HG03457 (cell line): ENCODE measurements around the gene SLC38A10.

Source experiments
- ATAC-seq: cut with Tn5 transposase; IDR thresholded peaks from one replicate; pipeline ENCODE4 v1.9.1; 2021; ENCODE audit warnings: moderate number of reproducible peaks; ENCODE audit not compliant: unreplicated experiment

The SLC38A10 gene

GRCh38 chr17:81244358-81245023, 50.6 kb downstream of the SLC38A10 start:
- ATAC-seq, result no peak

DNA sequence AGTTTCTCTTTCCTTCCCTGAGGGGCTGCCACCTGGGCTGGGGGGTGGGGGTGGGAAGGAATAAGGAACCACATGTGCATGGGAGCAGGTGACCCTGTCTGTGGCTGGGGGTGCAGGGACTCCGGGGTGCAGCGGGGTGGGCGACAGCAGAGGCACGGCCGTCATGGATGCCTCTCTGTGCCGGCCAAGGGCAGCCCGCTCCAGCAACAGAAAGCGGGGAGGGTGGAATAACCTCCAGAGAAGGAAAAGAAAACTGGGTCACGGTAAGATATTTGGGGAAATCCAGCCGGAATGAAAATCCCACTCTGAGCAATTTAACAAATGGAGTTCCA, 51.8 kb downstream of the SLC38A10 start:
- ATAC-seq, result no peak

DNA sequence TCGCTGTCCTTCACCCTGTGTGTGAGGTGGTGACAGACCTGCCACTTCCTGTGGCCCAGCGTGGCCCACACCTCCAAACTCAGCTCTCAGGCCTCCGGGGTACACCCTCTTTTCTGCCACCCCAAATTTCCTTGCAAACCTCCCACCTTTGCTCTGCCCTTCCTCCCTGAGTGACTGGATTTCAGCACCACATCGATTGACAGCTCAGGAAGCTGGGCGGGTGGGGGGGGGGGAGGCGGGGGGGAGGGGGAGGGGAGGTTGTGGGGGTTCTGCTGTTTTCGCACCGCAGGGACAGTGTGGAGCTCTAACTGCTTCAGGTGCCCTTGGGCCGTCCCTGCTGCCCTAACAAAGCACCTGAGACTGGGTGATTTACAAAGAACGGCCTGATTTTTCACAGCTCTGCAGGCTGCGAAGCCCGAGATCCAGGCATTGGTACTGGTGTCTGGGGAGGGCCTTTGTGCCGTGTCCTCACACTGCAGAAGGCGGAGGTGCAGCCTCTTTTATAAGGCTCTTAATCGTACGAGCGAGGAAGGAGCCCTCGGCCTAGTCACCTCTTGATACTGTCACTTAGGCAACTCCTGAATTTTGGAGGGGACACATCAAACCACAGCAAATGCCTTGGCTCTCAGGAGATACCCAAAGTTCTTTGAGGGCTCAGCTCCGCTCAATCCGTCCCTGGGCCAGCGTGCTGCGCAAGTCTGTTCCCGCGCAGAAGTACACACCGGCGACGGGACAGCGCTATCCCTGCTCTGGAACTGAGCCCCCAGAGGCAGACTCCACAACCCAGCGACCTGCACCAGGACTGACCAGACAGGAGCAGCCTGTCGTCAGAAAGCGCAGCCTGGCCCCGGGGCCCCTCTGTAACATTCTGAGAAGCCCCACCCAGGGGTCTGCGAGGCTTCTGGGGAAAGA, 52.4 kb downstream of the SLC38A10 start:
- no peak for ATAC-seq

- ATAC-seq, result no peak
Observed at GRCh38 chr17:81241648-81242420, 53.3 kb downstream of the SLC38A10 start.

- ATAC-seq, result no peak
Observed at GRCh38 chr17:81241203-81241602, 53.9 kb downstream of the SLC38A10 start.

DNA sequence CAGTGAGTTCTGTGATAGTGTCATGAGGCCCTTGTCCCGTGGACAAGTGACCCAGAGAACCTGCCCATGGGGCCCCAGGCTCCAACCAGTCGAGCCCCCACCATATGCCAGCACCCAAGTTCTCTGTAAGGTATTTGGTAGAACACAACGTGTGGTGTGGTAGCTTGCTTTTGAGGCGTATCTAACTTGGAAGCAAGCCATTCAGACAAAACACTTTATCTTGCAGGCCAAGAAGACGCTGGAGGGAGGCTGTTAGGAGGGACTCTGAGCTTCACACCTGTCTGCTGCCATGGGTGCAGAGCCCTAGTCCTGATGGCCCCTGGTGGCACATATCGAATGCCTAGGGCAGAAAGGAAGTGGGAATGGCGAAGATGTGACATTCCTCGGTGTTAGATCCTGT, 54.3 kb downstream of the SLC38A10 start:
- no peak for ATAC-seq

GRCh38 chr17:81239714-81240555, 55.2 kb downstream of the SLC38A10 start:
- no peak for ATAC-seq

GRCh38 chr17:81238815-81239713, 56.0 kb downstream of the SLC38A10 start, which contains the start of the genes NDUFAF8 and TEPSIN:
TSS of gene NDUFAF8 (plus strand) at chr17:81239318. CDS start at chr17:81239364, 46 bp downstream.
TSS of gene TEPSIN (minus strand) at chr17:81239055. CDS start at chr17:81239033, 22 bp downstream.
- ATAC-seq, result peak; percentile 73

DNA sequence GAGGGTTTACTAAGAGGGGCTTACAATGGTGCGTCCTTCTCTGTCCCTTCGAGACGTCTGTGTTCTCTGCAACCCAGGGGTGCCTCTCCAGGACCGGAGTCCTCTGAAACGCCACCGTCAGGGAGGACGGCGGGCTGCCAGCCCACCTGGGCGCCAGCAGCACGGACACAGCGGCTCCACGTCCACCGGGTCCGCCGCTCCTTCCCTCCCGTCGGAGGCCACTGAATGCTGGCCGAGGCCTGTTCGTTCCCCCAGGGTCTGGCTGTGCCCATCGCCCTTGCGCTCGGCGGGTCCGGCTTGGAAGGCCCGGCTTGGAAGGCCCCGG, 56.7 kb downstream of the SLC38A10 start:
- peak; percentile 3 for ATAC-seq

- no peak for ATAC-seq
Observed at GRCh38 chr17:81237591-81238489, 57.3 kb downstream of the SLC38A10 start.

- no peak for ATAC-seq
Observed at GRCh38 chr17:81236784-81237183, 58.3 kb downstream of the SLC38A10 start.

DNA sequence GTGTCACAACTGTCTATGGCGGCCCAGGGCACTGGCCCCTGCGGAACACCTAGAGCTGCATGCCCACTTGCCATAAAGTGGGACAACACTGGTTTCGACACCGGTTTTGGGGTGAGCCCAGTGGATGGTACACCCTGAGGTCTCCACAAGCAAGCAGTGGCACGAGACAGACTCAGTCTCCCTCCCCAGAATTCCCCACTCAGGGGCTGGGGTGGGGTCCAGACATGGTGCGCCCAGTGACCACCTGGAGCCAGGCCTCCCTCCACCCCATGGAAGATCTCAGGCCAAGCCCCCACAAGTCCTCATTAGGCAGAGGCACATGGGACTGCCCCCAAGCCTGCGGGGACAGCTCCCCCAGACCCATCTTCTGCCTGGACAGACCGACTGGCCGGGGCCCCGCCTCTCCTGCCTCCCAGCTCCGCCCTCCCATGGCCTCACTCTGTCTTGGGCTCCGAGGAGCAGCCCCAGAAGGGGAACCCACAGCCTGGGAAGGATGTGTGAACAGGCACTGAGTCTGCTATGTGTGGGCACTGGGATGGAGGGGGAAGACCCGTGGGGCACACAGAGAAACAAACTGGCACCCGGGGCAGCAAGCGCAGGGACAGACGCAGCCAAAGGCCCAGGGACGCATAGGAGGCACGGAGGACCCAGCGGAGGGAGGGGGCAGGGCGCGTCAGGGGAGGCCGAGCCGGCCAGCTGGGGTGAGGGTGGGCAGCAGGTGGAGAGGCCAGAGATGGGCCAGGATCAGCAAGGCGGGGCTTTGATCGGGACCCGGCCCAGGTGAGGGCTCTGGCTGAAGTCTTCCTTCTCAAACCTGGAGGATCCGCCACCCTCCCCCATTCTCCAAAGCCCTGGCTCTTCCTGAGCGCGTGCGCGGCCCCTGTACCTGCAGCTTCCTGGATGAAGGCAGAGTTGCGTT, 59.0 kb downstream of the SLC38A10 start:
- ATAC-seq, result no peak

DNA sequence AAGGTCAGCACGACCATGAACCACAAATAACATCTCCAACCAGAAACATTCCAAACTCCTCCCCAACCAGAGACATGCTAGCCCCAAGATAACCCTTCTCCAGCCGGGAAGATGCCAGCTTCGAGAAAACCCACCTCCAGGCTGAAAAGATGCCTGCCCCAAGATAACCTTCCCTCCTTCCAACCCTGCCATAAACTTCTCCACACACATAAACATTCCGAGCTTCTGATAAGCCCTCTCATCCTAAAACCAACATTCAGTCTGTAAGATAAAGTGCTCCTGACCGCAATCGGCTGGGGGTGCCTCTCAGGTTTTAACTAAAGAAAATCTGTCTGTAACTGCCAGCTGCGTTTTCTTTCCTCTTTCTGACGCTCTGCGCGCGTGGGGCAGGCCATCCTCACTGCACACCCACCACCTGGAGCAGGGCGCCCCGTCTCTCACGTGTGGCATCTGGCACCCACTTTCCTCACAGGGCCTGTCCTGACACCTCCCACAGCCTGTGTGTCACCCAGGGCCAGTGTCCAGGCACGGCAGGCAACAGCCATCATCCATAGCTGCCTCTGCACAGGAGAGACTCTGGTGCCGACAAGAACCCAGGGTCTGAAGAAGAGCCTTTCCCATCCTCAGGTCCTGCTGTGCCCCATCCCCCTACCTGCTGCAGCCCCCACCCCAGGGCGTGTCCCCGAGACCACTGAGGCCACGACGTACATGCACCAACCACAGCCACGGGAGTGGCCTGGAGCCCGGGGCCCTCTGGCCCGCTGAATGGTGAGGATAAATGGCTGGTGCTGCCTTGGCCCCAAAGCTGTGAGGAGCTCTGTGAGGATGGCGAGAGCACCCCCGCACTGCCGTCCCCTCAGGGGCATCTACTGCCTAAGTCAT, 59.9 kb downstream of the SLC38A10 start:
- ATAC-seq, result no peak

DNA sequence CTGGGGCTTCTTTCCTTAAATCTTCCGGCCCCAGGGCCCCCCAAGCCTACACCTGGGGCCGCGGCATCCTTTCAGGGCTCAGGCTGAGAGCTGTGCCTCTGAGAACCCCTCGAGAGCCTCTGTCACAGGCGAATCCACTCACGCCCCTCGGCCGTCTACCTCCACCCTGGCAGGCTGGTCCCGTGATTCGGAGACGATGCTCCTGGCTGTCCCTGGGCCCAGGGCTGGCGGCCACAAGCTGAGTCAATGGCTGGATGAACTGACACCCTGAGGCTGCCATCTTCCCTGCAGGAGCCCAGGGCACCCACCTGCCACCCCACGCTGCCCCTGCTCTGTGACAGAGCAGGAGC, 60.6 kb downstream of the SLC38A10 start:
- ATAC-seq, result no peak

- no peak for ATAC-seq
Observed at GRCh38 chr17:81233811-81234505, 61.1 kb downstream of the SLC38A10 start.

GRCh38 chr17:81233316-81233715, 61.8 kb downstream of the SLC38A10 start:
- no peak for ATAC-seq
